Breast epithelium (tissue), 3 donors: ENCODE results near the gene PXN.

Experiments used
- CTCF ChIP-seq, 3 donors: fragments of 450-650 bp; IDR thresholded peaks; one replicate each; pipeline ENCODE4 v1.5.1; 2016 to 2017; ENCODE audit warnings: antibody characterized with exemption in 3 of 3, mild to moderate bottlenecking in 3 of 3, moderate library complexity in 3 of 3
- POLR2A ChIP-seq: fragments of 450-650 bp; IDR thresholded peaks from one replicate; pipeline ENCODE4 v1.6.1; 2016; ENCODE audit warnings: antibody characterized with exemption, mild to moderate bottlenecking, moderate library complexity
- POLR2AphosphoS5 ChIP-seq, 3 donors: sonication (generic); formaldehyde crosslinking; IDR thresholded peaks; one replicate each; pipeline ENCODE4 v1.6.1; 2017; ENCODE audit warnings: antibody characterized with exemption in 3 of 3

GRCh38 chr12:120164293-120164692 lies 101.2 kb downstream of the PXN start:
- TF ChIP-seq CTCF (IDR thresholded peaks at IDR 0.05) (no peak), POLR2AphosphoS5 (IDR thresholded peaks at IDR 0.05) (no peak), POLR2A (no peak)
